Transverse colon (tissue), 4 donors: ENCODE results near the gene CDCA3.

ENCODE experiments used
- EP300 ChIP-seq: sonication (generic); formaldehyde crosslinking; IDR thresholded peaks from one replicate; pipeline ENCODE4 v1.6.1; 2017; ENCODE audit warnings: antibody characterized with exemption, low read depth
- POLR2AphosphoS5 ChIP-seq, 3 donors: sonication (generic); formaldehyde crosslinking; IDR thresholded peaks; one replicate each; pipeline ENCODE4 v1.6.1; 2016; ENCODE audit warnings: antibody characterized with exemption in 3 of 3
- TF ChIP-seq, protein P1 (sequence below), 5 experiments: fragments of 200-600 bp in 3 of 5; fragments of 450-650 bp in 2 of 5; sonication (generic) in 3 of 5; IDR thresholded peaks; 1 replicate in 2 of 5; 2 replicates in 3 of 5; pipeline ENCODE4 v1.5.1; 2016 to 2017; ENCODE audit warnings: antibody characterized with exemption in 5 of 5, inconsistent platforms in 3 of 5, mild to moderate bottlenecking in 2 of 5, moderate library complexity in 1 of 5

- TF ChIP-seq, protein P1, sequence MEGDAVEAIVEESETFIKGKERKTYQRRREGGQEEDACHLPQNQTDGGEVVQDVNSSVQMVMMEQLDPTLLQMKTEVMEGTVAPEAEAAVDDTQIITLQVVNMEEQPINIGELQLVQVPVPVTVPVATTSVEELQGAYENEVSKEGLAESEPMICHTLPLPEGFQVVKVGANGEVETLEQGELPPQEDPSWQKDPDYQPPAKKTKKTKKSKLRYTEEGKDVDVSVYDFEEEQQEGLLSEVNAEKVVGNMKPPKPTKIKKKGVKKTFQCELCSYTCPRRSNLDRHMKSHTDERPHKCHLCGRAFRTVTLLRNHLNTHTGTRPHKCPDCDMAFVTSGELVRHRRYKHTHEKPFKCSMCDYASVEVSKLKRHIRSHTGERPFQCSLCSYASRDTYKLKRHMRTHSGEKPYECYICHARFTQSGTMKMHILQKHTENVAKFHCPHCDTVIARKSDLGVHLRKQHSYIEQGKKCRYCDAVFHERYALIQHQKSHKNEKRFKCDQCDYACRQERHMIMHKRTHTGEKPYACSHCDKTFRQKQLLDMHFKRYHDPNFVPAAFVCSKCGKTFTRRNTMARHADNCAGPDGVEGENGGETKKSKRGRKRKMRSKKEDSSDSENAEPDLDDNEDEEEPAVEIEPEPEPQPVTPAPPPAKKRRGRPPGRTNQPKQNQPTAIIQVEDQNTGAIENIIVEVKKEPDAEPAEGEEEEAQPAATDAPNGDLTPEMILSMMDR (IDR thresholded peaks at IDR 0.05) = no peak
- TF ChIP-seq EP300 (no peak), POLR2AphosphoS5 (IDR thresholded peaks at IDR 0.05) (no peak)
Measured at GRCh38 chr12:6838854-6839253, 12.2 kb downstream of the CDCA3 start.
